Endothelial cell of umbilical vein (primary cell): ENCODE measurements around the gene SPNS2. TPM values are rescaled to one million over a fixed set of nuclear protein-coding genes. Genes with fewer than 3 reads are reported as not detected.

Source experiments
- BruUV-seq: library from RNA; stranded (reverse); fragments of 400-500 nt; replicated peaks from 2 replicates; lab custom pipeline; 2021; lab: Mats Ljungman, UMichigan
- CTCF ChIA-PET: fragments of 300-600, 350-600 bp; sonication (Branson Sonifier 250); formaldehyde crosslinking; loops from one replicate; lab custom pipeline; 2021; ENCODE audit warnings: antibody characterized with exemption, inconsistent platforms; lab: Charles Lee
- POLR2A ChIA-PET: fragments of 300-600, 350-600 bp; sonication (Branson Sonifier 250); formaldehyde crosslinking; loops from one replicate; lab custom pipeline; 2021; ENCODE audit warnings: antibody characterized with exemption, inconsistent platforms; lab: Charles Lee
- DNase-seq: peaks from one replicate; pipeline ENCODE4 v3.0.0-alpha.2; 2011; ENCODE audit warnings: low read depth, low spot score
- FAIRE-seq: peaks from 2 replicates; lab custom pipeline; 2011; peaks lifted over from hg19 to GRCh38; lab: Jason Lieb, UNC
- H2AFZ ChIP-seq: 2 replicates; pipeline ENCODE4 v1.6.0; 2012; ENCODE audit warnings: low read depth, low read length, control low read depth, inconsistent platforms
- H3K27ac ChIP-seq: 2 replicates; pipeline ENCODE4 v1.5.1; 2011; ENCODE audit warnings: low read depth, mild to moderate bottlenecking, control low read depth, low read length, moderate library complexity; ENCODE audit not compliant: insufficient read depth
- H3K27me3 ChIP-seq, 2 experiments: 2 replicates each; pipeline versions ENCODE4 v1.6.0 to v1.6.1; 2011; ENCODE audit warnings: low read length in 2 of 2, mixed read lengths in 1 of 2; ENCODE audit not compliant: control insufficient read depth in 2 of 2, insufficient read depth in 2 of 2
- H3K36me3 ChIP-seq, 2 experiments: 2 replicates in 1 of 2; 3 replicates in 1 of 2; pipeline ENCODE4 v1.5.1; 2011; ENCODE audit warnings: low read length in 2 of 2, mild to moderate bottlenecking in 1 of 2, moderate library complexity in 1 of 2; ENCODE audit not compliant: control insufficient read depth in 2 of 2, insufficient read depth in 2 of 2; ENCODE audit errors: extremely low read depth in 1 of 2
- H3K4me1 ChIP-seq: 3 replicates; pipeline ENCODE4 v1.5.1; 2011; ENCODE audit warnings: mild to moderate bottlenecking, low read length; ENCODE audit not compliant: control insufficient read depth, insufficient read depth; ENCODE audit errors: extremely low read depth
- H3K4me2 ChIP-seq: 2 replicates; pipeline ENCODE4 v1.6.1; 2011; ENCODE audit warnings: low read length, control low read depth, mixed read lengths; ENCODE audit not compliant: insufficient read depth
- H3K4me3 ChIP-seq, 3 experiments: fragments of 200-600 bp in 1 of 3; sonication (generic), shearing (Covaris generic) in 1 of 3; replicated peaks in 1 of 3; 2 replicates each; pipeline ENCODE4 v1.5.1; 2011 to 2016; ENCODE audit warnings: control low read depth in 3 of 3, low read length in 3 of 3, mild to moderate bottlenecking in 2 of 3, inconsistent platforms in 1 of 3, low read depth in 1 of 3, moderate library complexity in 1 of 3; ENCODE audit not compliant: insufficient read depth in 1 of 3
- H3K79me2 ChIP-seq: 2 replicates; pipeline ENCODE4 v1.6.0; 2012; ENCODE audit warnings: low read length, inconsistent platforms; ENCODE audit not compliant: control insufficient read depth, insufficient read depth
- H3K9ac ChIP-seq: replicated peaks from 2 replicates; pipeline ENCODE3; 2011; ENCODE audit warnings: low read length, control low read depth; ENCODE audit not compliant: insufficient read depth; ENCODE audit errors: extremely low read depth
- H3K9me1 ChIP-seq: replicated peaks from 3 replicates; pipeline ENCODE4 v1.6.0; 2011; ENCODE audit warnings: mild to moderate bottlenecking, low read length; ENCODE audit not compliant: control insufficient read depth, insufficient read depth; ENCODE audit errors: extremely low read depth
- H3K9me3 ChIP-seq: replicated peaks from 2 replicates; pipeline ENCODE4 v1.5.1; 2012; ENCODE audit warnings: low read length, inconsistent platforms; ENCODE audit not compliant: control insufficient read depth, insufficient read depth
- H4K20me1 ChIP-seq: replicated peaks from 2 replicates; pipeline ENCODE3; 2011; ENCODE audit warnings: mild to moderate bottlenecking, low read length; ENCODE audit not compliant: control insufficient read depth, insufficient read depth; ENCODE audit errors: extremely low read depth
- CTCF ChIP-seq, 2 donors: IDR thresholded peaks; 1 replicate in 1 of 2; 2 replicates in 1 of 2; pipeline ENCODE4 v1.5.1; 2011; ENCODE audit warnings: low read length in 2 of 2, mild to moderate bottlenecking in 2 of 2, moderate library complexity in 2 of 2, control low read depth in 1 of 2, inconsistent platforms in 1 of 2, low read depth in 1 of 2; ENCODE audit not compliant: insufficient read depth in 1 of 2; ENCODE audit errors: extremely low read depth in 1 of 2
- EZH2 ChIP-seq: IDR thresholded peaks from 2 replicates; pipeline ENCODE4 v1.6.1; 2012; ENCODE audit warnings: borderline replicate concordance, low read depth, mild to moderate bottlenecking, moderate library complexity, low read length, inconsistent platforms; ENCODE audit not compliant: severe bottlenecking
- FOS ChIP-seq: IDR thresholded peaks from 2 replicates; pipeline ENCODE4 v1.6.1; 2011; ENCODE audit warnings: mild to moderate bottlenecking, low read length, moderate library complexity, borderline replicate concordance; ENCODE audit not compliant: insufficient read depth
- GATA2 ChIP-seq: IDR thresholded peaks from 2 replicates; pipeline ENCODE4 v1.7.0; 2011; ENCODE audit warnings: low read depth, mild to moderate bottlenecking, moderate library complexity, mixed read lengths, low read length; ENCODE audit not compliant: insufficient read length, insufficient read depth
- JUN ChIP-seq: IDR thresholded peaks from 2 replicates; pipeline ENCODE4 v1.6.1; 2011; ENCODE audit warnings: borderline replicate concordance, low read depth; ENCODE audit not compliant: insufficient read length, insufficient read depth
- MAX ChIP-seq: IDR thresholded peaks from 2 replicates; pipeline ENCODE4 v1.6.1; 2011; ENCODE audit not compliant: insufficient read depth, insufficient read length
- MYC ChIP-seq: IDR thresholded peaks from one replicate; pipeline ENCODE4 v1.6.1; 2011; ENCODE audit warnings: mild to moderate bottlenecking, low read depth, low read length
- POLR2A ChIP-seq: IDR thresholded peaks from 2 replicates; pipeline ENCODE4 v1.6.1; 2012; ENCODE audit warnings: low read depth, mild to moderate bottlenecking, control low read depth, low read length
- POLR2AphosphoS5 ChIP-seq: IDR thresholded peaks from 2 replicates; pipeline ENCODE4 v1.6.1; 2012; ENCODE audit warnings: low read depth, mild to moderate bottlenecking, control low read depth, low read length, moderate library complexity; ENCODE audit not compliant: insufficient read depth
- dilution Hi-C: fragments of 300-500 bp; cut with MboI; formaldehyde crosslinking; loops from one replicate; pipeline ENCODE4 v1.15.0; 2019; ENCODE audit warnings: low sequenced_read_pairs; ENCODE audit not compliant: extremely low pct_ligation_motif_present
- intact Hi-C: fragments of 100-400 bp; cut with micrococcal nuclease; formaldehyde crosslinking; loops from one replicate; pipeline ENCODE4 v1.10.0; 2022
- polyA plus RNA-seq, 4 experiments: library from polyadenylated mRNA; depleted of rRNA in 3 of 4; stranded (reverse) in 3 of 4; unstranded in 1 of 4; fragments of >200 nt; gene quantifications; 2 replicates each; pipeline versions ENCODE4 v1.2.1 to v1.2.3, GENCODE V29; 2011 to 2012; ENCODE audit warnings: missing spikeins in 1 of 4
- total RNA-seq: library from RNA; stranded (reverse); gene quantifications from 2 replicates; pipeline ENCODE4 v1.2.3, GENCODE V29; 2021

SPNS2 gene
- total and polyA plus RNA-seq, 2 donors (not counting 3 experiments of a cell fraction or from before 2014, with no cell fraction given), result 70.2 to 77.3 TPM

GRCh38 chr17:4544951-4545216 lies 46.2 kb downstream of the SPNS2 start:
- intact Hi-C loops, result no loop called here
- Histone ChIP-seq H3K4me3 (no peak overlapping the region), H3K4me1 (peaks cover 15% of the 10 kb centered on the region), H3K4me2 (no peak overlapping the region), H3K9me3 (no peaks in the 10 kb centered on the region), H3K9me1 (no peaks in the 10 kb centered on the region), H2AFZ (no peak overlapping the region), H4K20me1 (no peaks in the 10 kb centered on the region), H3K9ac (no peak overlapping the region), H3K27me3 (no peaks in the 10 kb centered on the region), H3K79me2 (no peaks in the 10 kb centered on the region), H3K36me3 (peaks cover 7 to 24% of the 10 kb centered on the region in 2 experiments), H3K27ac (no peak overlapping the region)
- no peak for FAIRE-seq
- ChIA-PET POLR2A (no interaction called here), CTCF (interaction anchor here (1.2 to 4.0 kb wide), 2 partner anchors 10 to 22 kb away, joined by 4 to 9 read pairs; partner anchors contain the start of gene MYBBP1A)
- no peak for TF ChIP-seq FOS
- TF ChIP-seq EZH2, result no peak
- TF ChIP-seq MAX, result no peak
- TF ChIP-seq MYC, result no peak
- no peak for TF ChIP-seq CTCF (IDR thresholded peaks at IDR 0.05; ENCODE audit: extremely low read depth in 1 of 2, insufficient read depth in 1 of 2, low read depth in 1 of 2, low read length in 2 of 2)
- TF ChIP-seq POLR2AphosphoS5, result no peak
- no peak for TF ChIP-seq JUN
- no peak for TF ChIP-seq POLR2A
- no peak for TF ChIP-seq GATA2
- dilution Hi-C loops, result no loop called here
- BruUV-seq, result TSS peak; percentile 19
- no peak for DNase-seq
